ENCODE results near the gene NID1.
A peak's percentile ranks its signal among the peaks of the same experiment; 100 is the strongest.

Gene NID1

DNA sequence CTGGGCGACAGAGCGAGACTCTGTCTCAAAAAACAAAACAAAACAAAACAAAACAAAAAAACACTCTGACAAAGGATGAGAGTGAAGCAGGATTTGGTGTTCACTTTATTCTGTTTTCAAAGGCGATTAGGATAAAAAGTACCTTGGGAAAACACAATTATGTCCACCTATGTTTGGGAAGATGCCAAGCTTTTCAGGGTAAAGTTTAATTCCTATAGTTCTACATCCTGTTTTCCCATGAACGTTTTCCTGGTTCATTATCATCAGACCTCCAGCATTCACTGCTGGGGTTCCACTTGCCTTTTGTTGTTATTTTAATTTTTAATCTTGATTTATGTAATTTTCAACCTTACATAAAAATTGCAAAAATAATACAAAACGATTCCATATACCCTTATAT, 4.9 kb upstream of the NID1 start:
- no peak for DNase-seq (ENCODE audit: low read depth in 1 of 2, low spot score in 1 of 2)
- Histone ChIP-seq H3K27me3 (ENCODE audit: insufficient read depth, poor library complexity, severe bottlenecking) (no peaks in the 10 kb centered on the region), H3K4me3 (replicated peaks; ENCODE audit: insufficient read depth, low read length) (no peak overlapping the region), H3K27ac (replicated peaks) (no peak overlapping the region)
- no peak for TF ChIP-seq SPI1 (IDR thresholded peaks at IDR 0.05; ENCODE audit: borderline replicate concordance, low read depth)
- TF ChIP-seq GABPA (IDR thresholded peaks at IDR 0.05; ENCODE audit: low read depth), result no peak
- TF ChIP-seq, protein P1, sequence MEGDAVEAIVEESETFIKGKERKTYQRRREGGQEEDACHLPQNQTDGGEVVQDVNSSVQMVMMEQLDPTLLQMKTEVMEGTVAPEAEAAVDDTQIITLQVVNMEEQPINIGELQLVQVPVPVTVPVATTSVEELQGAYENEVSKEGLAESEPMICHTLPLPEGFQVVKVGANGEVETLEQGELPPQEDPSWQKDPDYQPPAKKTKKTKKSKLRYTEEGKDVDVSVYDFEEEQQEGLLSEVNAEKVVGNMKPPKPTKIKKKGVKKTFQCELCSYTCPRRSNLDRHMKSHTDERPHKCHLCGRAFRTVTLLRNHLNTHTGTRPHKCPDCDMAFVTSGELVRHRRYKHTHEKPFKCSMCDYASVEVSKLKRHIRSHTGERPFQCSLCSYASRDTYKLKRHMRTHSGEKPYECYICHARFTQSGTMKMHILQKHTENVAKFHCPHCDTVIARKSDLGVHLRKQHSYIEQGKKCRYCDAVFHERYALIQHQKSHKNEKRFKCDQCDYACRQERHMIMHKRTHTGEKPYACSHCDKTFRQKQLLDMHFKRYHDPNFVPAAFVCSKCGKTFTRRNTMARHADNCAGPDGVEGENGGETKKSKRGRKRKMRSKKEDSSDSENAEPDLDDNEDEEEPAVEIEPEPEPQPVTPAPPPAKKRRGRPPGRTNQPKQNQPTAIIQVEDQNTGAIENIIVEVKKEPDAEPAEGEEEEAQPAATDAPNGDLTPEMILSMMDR (IDR thresholded peaks at IDR 0.05; ENCODE audit: insufficient read depth, low read length), result no peak
- no peak for TF ChIP-seq POLR2AphosphoS5 (IDR thresholded peaks at IDR 0.05; ENCODE audit: low read depth)
- TF ChIP-seq, protein P2, sequence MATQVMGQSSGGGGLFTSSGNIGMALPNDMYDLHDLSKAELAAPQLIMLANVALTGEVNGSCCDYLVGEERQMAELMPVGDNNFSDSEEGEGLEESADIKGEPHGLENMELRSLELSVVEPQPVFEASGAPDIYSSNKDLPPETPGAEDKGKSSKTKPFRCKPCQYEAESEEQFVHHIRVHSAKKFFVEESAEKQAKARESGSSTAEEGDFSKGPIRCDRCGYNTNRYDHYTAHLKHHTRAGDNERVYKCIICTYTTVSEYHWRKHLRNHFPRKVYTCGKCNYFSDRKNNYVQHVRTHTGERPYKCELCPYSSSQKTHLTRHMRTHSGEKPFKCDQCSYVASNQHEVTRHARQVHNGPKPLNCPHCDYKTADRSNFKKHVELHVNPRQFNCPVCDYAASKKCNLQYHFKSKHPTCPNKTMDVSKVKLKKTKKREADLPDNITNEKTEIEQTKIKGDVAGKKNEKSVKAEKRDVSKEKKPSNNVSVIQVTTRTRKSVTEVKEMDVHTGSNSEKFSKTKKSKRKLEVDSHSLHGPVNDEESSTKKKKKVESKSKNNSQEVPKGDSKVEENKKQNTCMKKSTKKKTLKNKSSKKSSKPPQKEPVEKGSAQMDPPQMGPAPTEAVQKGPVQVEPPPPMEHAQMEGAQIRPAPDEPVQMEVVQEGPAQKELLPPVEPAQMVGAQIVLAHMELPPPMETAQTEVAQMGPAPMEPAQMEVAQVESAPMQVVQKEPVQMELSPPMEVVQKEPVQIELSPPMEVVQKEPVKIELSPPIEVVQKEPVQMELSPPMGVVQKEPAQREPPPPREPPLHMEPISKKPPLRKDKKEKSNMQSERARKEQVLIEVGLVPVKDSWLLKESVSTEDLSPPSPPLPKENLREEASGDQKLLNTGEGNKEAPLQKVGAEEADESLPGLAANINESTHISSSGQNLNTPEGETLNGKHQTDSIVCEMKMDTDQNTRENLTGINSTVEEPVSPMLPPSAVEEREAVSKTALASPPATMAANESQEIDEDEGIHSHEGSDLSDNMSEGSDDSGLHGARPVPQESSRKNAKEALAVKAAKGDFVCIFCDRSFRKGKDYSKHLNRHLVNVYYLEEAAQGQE (IDR thresholded peaks at IDR 0.05; ENCODE audit: insufficient replicate concordance, low read depth), result no peak

DNA sequence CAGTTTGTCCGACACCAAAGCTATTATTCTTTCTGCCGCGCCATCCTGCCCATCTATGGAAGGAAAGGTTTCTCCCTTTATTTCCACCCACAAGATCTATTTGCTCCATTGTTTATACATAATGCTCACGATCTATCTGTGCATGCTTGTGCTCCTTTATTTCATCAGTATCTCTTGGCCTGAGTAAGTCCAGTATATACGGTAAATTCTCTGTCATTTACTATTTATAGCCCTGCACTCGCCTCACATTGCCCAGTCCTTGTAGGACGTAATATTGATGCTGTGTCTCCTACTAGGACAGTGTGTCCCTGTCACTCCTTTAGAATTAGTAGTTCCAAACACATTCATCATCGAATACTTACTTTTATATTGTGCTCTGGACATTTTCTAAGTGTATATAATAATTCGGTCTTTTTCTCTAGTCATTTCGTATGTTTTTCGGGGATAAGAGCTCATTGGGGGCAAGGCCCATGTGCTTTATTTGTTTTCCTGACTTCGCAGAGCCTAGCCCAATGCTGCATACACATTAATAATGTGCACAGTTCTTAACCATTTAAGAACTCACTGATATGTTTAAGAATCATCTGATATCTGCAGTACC, 3.1 kb upstream of the NID1 start:
- no peak overlapping the region for H3K4me3 ChIP-seq (replicated peaks; ENCODE audit: insufficient read depth, low read length)
- H3K27ac ChIP-seq (replicated peaks), result no peak overlapping the region
- TF ChIP-seq, protein P2 (IDR thresholded peaks at IDR 0.05; ENCODE audit: insufficient replicate concordance, low read depth), result no peak
- TF ChIP-seq, protein P1 (IDR thresholded peaks at IDR 0.05; ENCODE audit: insufficient read depth, low read length), result no peak
- no peak for DNase-seq (ENCODE audit: low read depth in 1 of 2, low spot score in 1 of 2)
- H3K27me3 ChIP-seq (ENCODE audit: insufficient read depth, poor library complexity, severe bottlenecking), result peaks cover 6% of the 10 kb centered on the region

DNA sequence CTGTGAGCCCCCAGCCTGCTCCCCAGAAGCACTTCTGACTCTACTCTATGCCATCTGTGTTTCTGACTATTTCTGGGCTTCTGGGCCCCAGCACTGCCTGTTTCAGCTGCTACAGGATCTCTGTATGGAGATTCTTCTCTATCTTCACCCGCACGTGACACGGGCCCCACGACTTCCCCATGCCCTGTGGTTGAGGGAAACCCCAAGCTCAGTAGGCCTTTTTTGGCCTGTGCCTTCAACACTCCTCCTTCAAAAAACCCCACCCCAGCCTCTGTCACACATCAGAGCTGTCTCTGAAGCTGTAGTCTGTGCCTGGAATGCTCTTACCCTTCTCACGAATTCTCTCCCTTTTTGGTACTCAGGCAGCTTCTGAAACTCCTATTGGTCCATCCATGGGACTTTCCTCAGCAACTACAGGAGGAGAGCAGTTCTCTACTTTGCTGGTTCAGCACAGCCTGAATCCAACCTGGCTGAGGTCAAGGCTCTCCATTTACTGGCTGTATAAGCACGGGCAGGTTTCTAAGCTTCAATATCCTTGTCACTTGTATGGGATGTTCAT, 2.0 kb upstream of the NID1 start:
- Histone ChIP-seq H3K27ac (replicated peaks) (peak overlapping the region; percentile 64), H3K27me3 (ENCODE audit: insufficient read depth, poor library complexity, severe bottlenecking) (peaks cover 6% of the 10 kb centered on the region), H3K4me3 (replicated peaks; ENCODE audit: insufficient read depth, low read length) (no peak overlapping the region)
- DNase-seq (ENCODE audit: low read depth in 1 of 2, low spot score in 1 of 2), result peak; percentile 42 to 95
- TF ChIP-seq SPI1 (IDR thresholded peaks at IDR 0.05; ENCODE audit: borderline replicate concordance, low read depth), result peak; percentile 82; the same call in 1 of the 2 replicates
- TF ChIP-seq GABPA (IDR thresholded peaks at IDR 0.05; ENCODE audit: low read depth), result no peak
- TF ChIP-seq POLR2AphosphoS5 (IDR thresholded peaks at IDR 0.05; ENCODE audit: low read depth), result peak; percentile 56; the same call in 1 of the 2 replicates

DNA sequence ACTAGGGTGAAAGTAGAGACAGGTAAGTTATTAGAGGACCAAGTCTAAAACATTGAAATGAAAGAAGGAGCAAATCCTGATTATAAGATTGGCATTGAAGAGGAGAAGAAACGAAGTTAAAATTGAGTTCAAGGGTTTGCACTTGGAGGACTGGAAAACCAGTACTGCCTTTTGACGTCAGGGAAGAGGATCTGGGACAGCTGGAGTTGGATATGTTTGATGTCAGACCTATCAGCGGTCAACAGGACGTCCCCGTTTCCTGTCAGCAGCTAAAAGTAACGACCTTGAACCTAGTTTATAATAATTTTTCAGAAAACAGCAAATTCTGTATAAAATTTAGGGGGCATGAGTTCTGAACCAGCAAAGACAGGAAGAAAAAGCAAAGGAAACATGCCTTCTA, 1.2 kb upstream of the NID1 start:
- TF ChIP-seq POLR2AphosphoS5 (IDR thresholded peaks at IDR 0.05; ENCODE audit: low read depth), result no peak
- no peak for TF ChIP-seq GABPA (IDR thresholded peaks at IDR 0.05; ENCODE audit: low read depth)
- TF ChIP-seq, protein P2 (IDR thresholded peaks at IDR 0.05; ENCODE audit: insufficient replicate concordance, low read depth), result no peak
- TF ChIP-seq SPI1 (IDR thresholded peaks at IDR 0.05; ENCODE audit: borderline replicate concordance, low read depth), result no peak
- TF ChIP-seq, protein P1 (IDR thresholded peaks at IDR 0.05; ENCODE audit: insufficient read depth, low read length), result no peak
- peak overlapping the region; percentile 64 for H3K27ac ChIP-seq (replicated peaks)
- DNase-seq (ENCODE audit: low read depth in 1 of 2, low spot score in 1 of 2), result no peak
- no peak overlapping the region for H3K4me3 ChIP-seq (replicated peaks; ENCODE audit: insufficient read depth, low read length)
- peaks cover 6% of the 10 kb centered on the region for H3K27me3 ChIP-seq (ENCODE audit: insufficient read depth, poor library complexity, severe bottlenecking)

Measured in HL-60 (cell line).